Left colon (tissue), 2 donors: Measurements from ENCODE around the gene SDK1. TPM values are rescaled to one million over a fixed set of nuclear protein-coding genes. Genes with fewer than 3 reads are reported as not detected.
"Not testable (repeated sequence)": the region's sequence is repeated elsewhere in the genome, so short reads cannot be mapped to it uniquely, and the experiment has no call there.

ENCODE experiments used
- ATAC-seq: fragments of 200-7000 bp; cut with Tn5 transposase; one replicate; pipeline ENCODE4 v1.9.1; 2020; ENCODE audit warnings: mild to moderate bottlenecking, moderate library complexity
- DNase-seq, 2 donors: peaks; one replicate each; pipeline ENCODE4 v3.0.0-alpha.2; 2020
- intact Hi-C, 2 donors: fragments of 100-400 bp; cut with DNase I in 1 of 2; cut with micrococcal nuclease in 1 of 2; formaldehyde crosslinking; loops; one replicate each; pipeline versions ENCODE4 v1.11.2 to v1.14.0; 2022; cut with DNase I, micrococcal nuclease
- total RNA-seq, 2 donors: library from RNA; stranded (reverse); fragmentation: NEBNext Ultra II Directional; extraction: Animal tissue kit (Norgen Biotek cat#: 25700); gene quantifications; one replicate each; pipeline ENCODE4 v1.2.1, GENCODE V29; 2021
- donor health status: DM: no; HTN: no; CAD: no.
- donor health status: DM: yes; HTN: yes; CAD: no.

The SDK1 gene
- total RNA-seq, 2 donors from 2014 or later, result 3.4 to 5.8 TPM

- intact Hi-C loops, result no loop called here
- DNase-seq, result no peak
- no peak for ATAC-seq
These were observed 250.5 kb downstream of the SDK1 start for GRCh38 chr7:3551536-3551935.

- no peak for ATAC-seq
- intact Hi-C loops, result no loop called here
- DNase-seq, result no peak
These were observed 251.4 kb downstream of the SDK1 start for GRCh38 chr7:3552499-3552898.

- intact Hi-C loops, result no loop called here
- ATAC-seq (no peak), DNase-seq (no peak)
These were observed 257.3 kb downstream of the SDK1 start for GRCh38 chr7:3558400-3558799.

- no peak for DNase-seq
- peak; percentile 61 for ATAC-seq
- intact Hi-C loops, result no loop called here
These were observed 258.2 kb downstream of the SDK1 start for GRCh38 chr7:3559278-3559677.

- DNase-seq (no peak), ATAC-seq (no peak)
These were observed 259.4 kb downstream of the SDK1 start for GRCh38 chr7:3560495-3560894.

GRCh38 chr7:3561932-3562331 is 260.9 kb downstream of the SDK1 start:
- DNase-seq, result peak in 1 of 2 donors; percentile 35
- ATAC-seq, result peak; percentile 96
- intact Hi-C loops, result no loop called here

More at GRCh38 chr7:3560495-3560894, 259.4 kb downstream of the SDK1 start:
- intact Hi-C loops, result no loop called here

GRCh38 chr7:3564231-3564630 is 263.2 kb downstream of the SDK1 start:
- intact Hi-C loops, result no loop called here
- no peak for DNase-seq

GRCh38 chr7:3568516-3568915 is 267.5 kb downstream of the SDK1 start:
- ATAC-seq (no peak), DNase-seq (no peak)
- intact Hi-C loops, result no loop called here

More at GRCh38 chr7:3564231-3564630, 263.2 kb downstream of the SDK1 start:
- no peak for ATAC-seq

GRCh38 chr7:3569643-3570042 is 268.6 kb downstream of the SDK1 start:
- no peak for DNase-seq
- no peak for ATAC-seq
- intact Hi-C loops, result no loop called here

GRCh38 chr7:3573151-3573550 is 272.1 kb downstream of the SDK1 start:
- intact Hi-C loops, result no loop called here
- DNase-seq, result no peak
- no peak for ATAC-seq

- intact Hi-C loops, result no loop called here
- DNase-seq (no peak), ATAC-seq (no peak)
These were observed 273.3 kb downstream of the SDK1 start for GRCh38 chr7:3574386-3574785.

GRCh38 chr7:3575753-3576531 is 274.9 kb downstream of the SDK1 start:
- peak; percentile 100 for ATAC-seq
- intact Hi-C loops, result no loop called here
- DNase-seq, result peak; percentile 57 to 64

GRCh38 chr7:3578399-3578798 is 277.3 kb downstream of the SDK1 start:
- ATAC-seq (no peak), DNase-seq (no peak)
- intact Hi-C loops, result no loop called here

GRCh38 chr7:3579638-3580219 is 278.7 kb downstream of the SDK1 start:
- ATAC-seq (no peak), DNase-seq (no peak)
- intact Hi-C loops, result no loop called here

GRCh38 chr7:3582145-3582544 is 281.1 kb downstream of the SDK1 start:
- DNase-seq, intact Hi-C loops, ATAC-seq: not testable (repeated sequence)

- ATAC-seq (no peak), DNase-seq (no peak)
- intact Hi-C loops, result no loop called here
These were observed 284.8 kb downstream of the SDK1 start for GRCh38 chr7:3585826-3586225.

GRCh38 chr7:3588341-3588740 is 287.3 kb downstream of the SDK1 start:
- intact Hi-C loops, result no loop called here
- no peak for ATAC-seq
- no peak for DNase-seq

- no peak for DNase-seq
- intact Hi-C loops, result no loop called here
- no peak for ATAC-seq
These were observed 288.7 kb downstream of the SDK1 start for GRCh38 chr7:3589752-3590151.

- ATAC-seq (no peak), DNase-seq (no peak)
- intact Hi-C loops, result no loop called here
These were observed 290.2 kb downstream of the SDK1 start for GRCh38 chr7:3591219-3591618.

- no peak for ATAC-seq
These were observed 290.9 kb downstream of the SDK1 start for GRCh38 chr7:3591944-3592343.

More at GRCh38 chr7:3591944-3592343, 290.9 kb downstream of the SDK1 start:
- intact Hi-C loops, result no loop called here
- no peak for DNase-seq
